Panc1 (cell line): Measurements from ENCODE around the gene SP6. TPM values are rescaled to one million over a fixed set of nuclear protein-coding genes. Genes with fewer than 3 reads are reported as not detected.

Experiments used
- ATAC-seq: fragments of 200-7000 bp; cut with Tn5 transposase; 2 replicates; pipeline ENCODE4 v1.9.1; 2020; ENCODE audit warnings: mild to moderate bottlenecking, moderate library complexity
- BruUV-seq: library from RNA; stranded (reverse); fragments of 400-500 nt; replicated peaks from 2 replicates; lab custom pipeline; 2021; lab: Mats Ljungman, UMichigan
- CTCF ChIA-PET: fragments of 300-600 bp; sonication (Branson Sonifier 250); formaldehyde crosslinking; loops from one replicate; lab custom pipeline; 2022; ENCODE audit warnings: antibody characterized with exemption; lab: Charles Lee
- POLR2A ChIA-PET: fragments of 300-600 bp; sonication (Branson Sonifier 250); formaldehyde crosslinking; loops from one replicate; lab custom pipeline; 2022; ENCODE audit warnings: antibody characterized with exemption; lab: Charles Lee
- DNase-seq: peaks from one replicate; pipeline ENCODE4 v3.0.0-alpha.2; 2010; ENCODE audit warnings: low read depth, low spot score
- H3K27ac ChIP-seq: 2 replicates; pipeline ENCODE4 v1.5.1; 2011; ENCODE audit warnings: mild to moderate bottlenecking, low read length, inconsistent platforms
- H3K27me3 ChIP-seq: fragments of 200-500 bp; sonication (Bioruptor generic); 2 replicates; pipeline ENCODE4 v1.6.0; 2014; ENCODE audit warnings: low read length, inconsistent platforms; ENCODE audit not compliant: control insufficient read depth, insufficient read depth
- H3K36me3 ChIP-seq: fragments of 200-500 bp; sonication (Bioruptor generic); 2 replicates; pipeline ENCODE4 v1.5.1; 2014; ENCODE audit warnings: inconsistent platforms, mild to moderate bottlenecking, low read length, moderate library complexity; ENCODE audit not compliant: control insufficient read depth, insufficient read depth
- H3K4me1 ChIP-seq: 2 replicates; pipeline ENCODE4 v1.5.1; 2011; ENCODE audit warnings: inconsistent platforms, mild to moderate bottlenecking, low read length, moderate library complexity; ENCODE audit not compliant: control insufficient read depth, insufficient read depth
- H3K4me3 ChIP-seq, 2 experiments: 2 replicates each; pipeline ENCODE4 v1.5.1; 2011 to 2012; ENCODE audit warnings: low read depth in 2 of 2, low read length in 2 of 2, mild to moderate bottlenecking in 2 of 2, inconsistent platforms in 1 of 2, moderate library complexity in 1 of 2
- H3K9me3 ChIP-seq: fragments of 200-500 bp; sonication (Bioruptor generic); 2 replicates; pipeline ENCODE4 v1.5.1; 2014; ENCODE audit warnings: low read depth, mild to moderate bottlenecking, inconsistent platforms, low read length, moderate library complexity; ENCODE audit not compliant: control insufficient read depth, insufficient read depth
- POLR2AphosphoS5 ChIP-seq: IDR thresholded peaks from 2 replicates; pipeline ENCODE4 v1.6.1; 2012; ENCODE audit warnings: mild to moderate bottlenecking, low read depth, low read length, moderate library complexity
- SIN3A ChIP-seq: IDR thresholded peaks from 2 replicates; pipeline ENCODE4 v1.6.1; 2012; ENCODE audit warnings: low read depth, mild to moderate bottlenecking, low read length, moderate library complexity, borderline replicate concordance; ENCODE audit not compliant: insufficient read depth
- TCF7L2 ChIP-seq: IDR thresholded peaks from 2 replicates; pipeline ENCODE4 v1.6.1; 2011; ENCODE audit warnings: mild to moderate bottlenecking, low read depth, low read length, inconsistent platforms
- in situ Hi-C: cut with HindIII; loops from 2 replicates; pipeline ENCODE4 v1.10.0; 2016; ENCODE audit warnings: low sequenced_read_pairs, low pct_unique_long_range_greater_than_20kb
- intact Hi-C: fragments of 100-400 bp; cut with micrococcal nuclease; formaldehyde crosslinking; loops from one replicate; pipeline ENCODE4 v1.10.0; 2022; ENCODE audit not compliant: unreplicated experiment
- total RNA-seq: library from RNA; stranded (reverse); gene quantifications from one replicate; pipeline ENCODE4 v1.2.1, GENCODE V29; 2021; ENCODE audit not compliant: unreplicated experiment
- TF ChIP-seq, protein P1 (sequence below), 2 experiments: IDR thresholded peaks; 2 replicates each; pipeline ENCODE4 v1.6.1; 2011 to 2012; ENCODE audit warnings: low read depth in 2 of 2, control low read depth in 1 of 2, low read length in 1 of 2, mild to moderate bottlenecking in 1 of 2, moderate library complexity in 1 of 2; ENCODE audit not compliant: insufficient read depth in 1 of 2
- TF ChIP-seq, protein P2 (sequence below): fragments of 450-650 bp; IDR thresholded peaks from 2 replicates; pipeline ENCODE4 v1.5.1; 2017; ENCODE audit warnings: mild to moderate bottlenecking

SP6 gene
- total RNA-seq, 1 experiment from 2014 or later, result 4.0 TPM

DNA sequence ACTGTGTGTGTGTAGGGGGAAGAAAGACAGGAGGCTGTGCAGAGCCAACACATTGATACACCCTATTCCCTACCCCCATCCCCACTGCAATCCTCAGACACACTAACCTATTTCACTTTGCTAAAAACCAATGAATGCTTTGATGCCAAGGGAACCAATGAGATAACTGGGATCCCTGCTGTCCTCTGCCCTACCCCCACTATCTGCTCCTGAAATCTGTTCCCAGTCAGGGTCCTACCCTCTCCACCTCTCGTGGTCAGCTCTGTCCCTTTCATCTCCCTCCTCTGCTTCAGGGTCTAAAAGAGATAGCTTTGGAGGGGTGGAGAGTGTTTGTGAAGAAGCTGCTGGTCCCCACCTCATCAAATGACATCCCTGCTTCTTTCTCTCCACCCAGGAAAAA lies 19.1 kb upstream of the SP6 start:
- CTCF ChIA-PET, result interaction anchor here (0.7 kb wide), 1 partner anchor 26 kb away, joined by 3 read pairs; no protein-coding TSS in a partner anchor
- in situ Hi-C loops (no loop called here), intact Hi-C loops (no loop called here)
- DNase-seq, result no peak
- Histone ChIP-seq H3K9me3 (no peaks in the 10 kb centered on the region), H3K27ac (no peak overlapping the region), H3K27me3 (no peaks in the 10 kb centered on the region), H3K36me3 (no peaks in the 10 kb centered on the region), H3K4me3 (no peak overlapping the region), H3K4me1 (peaks cover 2% of the 10 kb centered on the region; the same call in 1 of the 2 replicates)
- no peak for TF ChIP-seq SIN3A
- TF ChIP-seq, protein P1, sequence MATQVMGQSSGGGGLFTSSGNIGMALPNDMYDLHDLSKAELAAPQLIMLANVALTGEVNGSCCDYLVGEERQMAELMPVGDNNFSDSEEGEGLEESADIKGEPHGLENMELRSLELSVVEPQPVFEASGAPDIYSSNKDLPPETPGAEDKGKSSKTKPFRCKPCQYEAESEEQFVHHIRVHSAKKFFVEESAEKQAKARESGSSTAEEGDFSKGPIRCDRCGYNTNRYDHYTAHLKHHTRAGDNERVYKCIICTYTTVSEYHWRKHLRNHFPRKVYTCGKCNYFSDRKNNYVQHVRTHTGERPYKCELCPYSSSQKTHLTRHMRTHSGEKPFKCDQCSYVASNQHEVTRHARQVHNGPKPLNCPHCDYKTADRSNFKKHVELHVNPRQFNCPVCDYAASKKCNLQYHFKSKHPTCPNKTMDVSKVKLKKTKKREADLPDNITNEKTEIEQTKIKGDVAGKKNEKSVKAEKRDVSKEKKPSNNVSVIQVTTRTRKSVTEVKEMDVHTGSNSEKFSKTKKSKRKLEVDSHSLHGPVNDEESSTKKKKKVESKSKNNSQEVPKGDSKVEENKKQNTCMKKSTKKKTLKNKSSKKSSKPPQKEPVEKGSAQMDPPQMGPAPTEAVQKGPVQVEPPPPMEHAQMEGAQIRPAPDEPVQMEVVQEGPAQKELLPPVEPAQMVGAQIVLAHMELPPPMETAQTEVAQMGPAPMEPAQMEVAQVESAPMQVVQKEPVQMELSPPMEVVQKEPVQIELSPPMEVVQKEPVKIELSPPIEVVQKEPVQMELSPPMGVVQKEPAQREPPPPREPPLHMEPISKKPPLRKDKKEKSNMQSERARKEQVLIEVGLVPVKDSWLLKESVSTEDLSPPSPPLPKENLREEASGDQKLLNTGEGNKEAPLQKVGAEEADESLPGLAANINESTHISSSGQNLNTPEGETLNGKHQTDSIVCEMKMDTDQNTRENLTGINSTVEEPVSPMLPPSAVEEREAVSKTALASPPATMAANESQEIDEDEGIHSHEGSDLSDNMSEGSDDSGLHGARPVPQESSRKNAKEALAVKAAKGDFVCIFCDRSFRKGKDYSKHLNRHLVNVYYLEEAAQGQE (IDR thresholded peaks at IDR 0.05; ENCODE audit: insufficient read depth in 1 of 2, low read depth in 2 of 2, low read length in 1 of 2), result no peak
- no peak for TF ChIP-seq TCF7L2
- ATAC-seq, result no peak
- POLR2A ChIA-PET, result no interaction called here
- no TSS peak for BruUV-seq

DNA sequence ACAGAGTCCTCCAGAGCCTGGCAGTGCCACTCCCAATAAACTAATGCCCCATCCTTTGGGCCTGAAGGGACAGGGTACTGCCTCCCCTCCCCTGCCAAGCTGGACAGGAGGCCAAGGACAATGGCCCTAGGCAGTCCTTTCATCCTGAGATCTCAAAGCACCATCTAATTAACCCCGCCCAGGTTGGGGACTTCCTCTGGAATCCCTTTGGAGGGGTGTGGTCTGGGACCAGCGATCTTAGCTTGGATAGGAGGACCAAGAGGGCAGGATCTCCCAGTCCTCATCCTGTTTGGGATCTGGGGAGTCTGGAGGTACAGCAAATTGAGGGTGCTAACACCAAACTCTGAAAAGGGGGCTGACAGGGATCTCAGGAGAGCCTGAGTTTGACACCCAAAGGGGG lies 18.2 kb upstream of the SP6 start:
- H3K4me1 ChIP-seq, result 0 out of 2 replicates have a peak, but pooled peaks cover 5% of the 10 kb centered on the region
- no peaks in the 10 kb centered on the region for H3K36me3 ChIP-seq
- CTCF ChIA-PET, result no interaction called here
- no peaks in the 10 kb centered on the region for H3K9me3 ChIP-seq
- no peak overlapping the region for H3K4me3 ChIP-seq
- in situ Hi-C loops (no loop called here), intact Hi-C loops (no loop called here)
- POLR2A ChIA-PET, result no interaction called here
- BruUV-seq, result no TSS peak
- H3K27me3 ChIP-seq, result no peaks in the 10 kb centered on the region
- DNase-seq, result no peak
- no peak overlapping the region for H3K27ac ChIP-seq
- TF ChIP-seq POLR2AphosphoS5 (no peak), TCF7L2 (no peak), SIN3A (no peak)
- TF ChIP-seq, protein P2, sequence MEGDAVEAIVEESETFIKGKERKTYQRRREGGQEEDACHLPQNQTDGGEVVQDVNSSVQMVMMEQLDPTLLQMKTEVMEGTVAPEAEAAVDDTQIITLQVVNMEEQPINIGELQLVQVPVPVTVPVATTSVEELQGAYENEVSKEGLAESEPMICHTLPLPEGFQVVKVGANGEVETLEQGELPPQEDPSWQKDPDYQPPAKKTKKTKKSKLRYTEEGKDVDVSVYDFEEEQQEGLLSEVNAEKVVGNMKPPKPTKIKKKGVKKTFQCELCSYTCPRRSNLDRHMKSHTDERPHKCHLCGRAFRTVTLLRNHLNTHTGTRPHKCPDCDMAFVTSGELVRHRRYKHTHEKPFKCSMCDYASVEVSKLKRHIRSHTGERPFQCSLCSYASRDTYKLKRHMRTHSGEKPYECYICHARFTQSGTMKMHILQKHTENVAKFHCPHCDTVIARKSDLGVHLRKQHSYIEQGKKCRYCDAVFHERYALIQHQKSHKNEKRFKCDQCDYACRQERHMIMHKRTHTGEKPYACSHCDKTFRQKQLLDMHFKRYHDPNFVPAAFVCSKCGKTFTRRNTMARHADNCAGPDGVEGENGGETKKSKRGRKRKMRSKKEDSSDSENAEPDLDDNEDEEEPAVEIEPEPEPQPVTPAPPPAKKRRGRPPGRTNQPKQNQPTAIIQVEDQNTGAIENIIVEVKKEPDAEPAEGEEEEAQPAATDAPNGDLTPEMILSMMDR, result no peak
- TF ChIP-seq, protein P1 (IDR thresholded peaks at IDR 0.05; ENCODE audit: insufficient read depth in 1 of 2, low read depth in 2 of 2, low read length in 1 of 2), result no peak
- ATAC-seq, result no peak; the same call in 1 of the 2 replicates
